Measurements from ENCODE around the gene GRAMD4.

DNA sequence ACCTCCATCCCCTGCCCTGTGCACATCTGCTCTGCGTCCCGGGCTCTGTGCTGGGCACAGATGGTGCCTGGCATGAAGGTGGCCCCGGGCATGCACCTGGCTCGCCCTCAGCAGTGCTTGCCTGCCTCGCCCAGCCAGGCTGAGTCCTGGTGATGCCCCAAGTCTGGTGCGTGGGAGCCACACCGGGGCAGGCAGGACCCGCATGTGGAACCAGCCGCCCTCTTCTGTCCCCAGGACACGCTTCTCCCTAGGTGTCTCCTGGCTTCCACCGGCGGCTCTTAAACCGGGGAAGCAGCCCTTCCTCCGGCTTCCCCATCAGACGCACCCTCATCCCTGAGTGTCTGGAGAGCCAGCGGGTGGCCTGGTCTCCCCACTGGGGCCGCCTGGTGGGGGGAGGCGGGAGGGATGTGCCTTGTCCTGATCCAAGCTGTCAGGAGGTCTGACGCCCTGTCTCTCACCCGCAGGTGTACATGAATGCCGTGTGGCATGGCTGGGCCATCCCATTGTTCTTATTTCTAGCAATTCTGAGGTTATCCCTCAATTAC is 45.0 kb downstream of the GRAMD4 start:
- TF ChIP-seq, protein P1, sequence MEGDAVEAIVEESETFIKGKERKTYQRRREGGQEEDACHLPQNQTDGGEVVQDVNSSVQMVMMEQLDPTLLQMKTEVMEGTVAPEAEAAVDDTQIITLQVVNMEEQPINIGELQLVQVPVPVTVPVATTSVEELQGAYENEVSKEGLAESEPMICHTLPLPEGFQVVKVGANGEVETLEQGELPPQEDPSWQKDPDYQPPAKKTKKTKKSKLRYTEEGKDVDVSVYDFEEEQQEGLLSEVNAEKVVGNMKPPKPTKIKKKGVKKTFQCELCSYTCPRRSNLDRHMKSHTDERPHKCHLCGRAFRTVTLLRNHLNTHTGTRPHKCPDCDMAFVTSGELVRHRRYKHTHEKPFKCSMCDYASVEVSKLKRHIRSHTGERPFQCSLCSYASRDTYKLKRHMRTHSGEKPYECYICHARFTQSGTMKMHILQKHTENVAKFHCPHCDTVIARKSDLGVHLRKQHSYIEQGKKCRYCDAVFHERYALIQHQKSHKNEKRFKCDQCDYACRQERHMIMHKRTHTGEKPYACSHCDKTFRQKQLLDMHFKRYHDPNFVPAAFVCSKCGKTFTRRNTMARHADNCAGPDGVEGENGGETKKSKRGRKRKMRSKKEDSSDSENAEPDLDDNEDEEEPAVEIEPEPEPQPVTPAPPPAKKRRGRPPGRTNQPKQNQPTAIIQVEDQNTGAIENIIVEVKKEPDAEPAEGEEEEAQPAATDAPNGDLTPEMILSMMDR (IDR thresholded peaks at IDR 0.05), result no peak
- TF ChIP-seq EZH2 (IDR thresholded peaks at IDR 0.05; ENCODE audit: borderline replicate concordance, insufficient read depth, low read depth, low read length, poor library complexity, severe bottlenecking), result no peak

Measured in B cell (primary cell).